ENCODE measurements around the gene MBD5.

MBD5 gene

DNA sequence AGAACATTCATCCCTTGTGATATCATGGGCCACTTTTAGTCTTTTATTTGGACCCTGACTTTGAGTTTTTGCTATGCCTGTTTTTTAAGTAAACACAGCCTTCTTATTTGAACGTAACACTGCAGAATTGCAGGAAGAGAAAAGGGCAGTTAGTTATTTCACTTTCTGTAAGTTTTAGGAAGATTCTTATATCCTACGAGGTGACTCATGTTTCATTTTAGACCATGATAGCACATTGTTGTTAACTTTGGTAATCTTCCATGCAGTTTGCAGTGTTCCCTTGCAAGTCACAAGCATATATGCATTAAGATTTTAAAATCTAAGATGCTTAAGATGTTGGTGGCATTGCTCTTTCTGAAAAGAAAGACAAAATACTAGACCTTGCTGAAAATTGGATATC lies 495.1 kb downstream of the MBD5 start:
- DNase-seq (ENCODE audit: insufficient read length, low spot score) (no peak), FAIRE-seq (no peak)
- no peak for TF ChIP-seq POLR2A (IDR thresholded peaks at IDR 0.05; ENCODE audit: low read depth, low read length)

- FAIRE-seq, result no peak
- no peak for TF ChIP-seq POLR2A (IDR thresholded peaks at IDR 0.05; ENCODE audit: low read depth, low read length)
- no peak for DNase-seq (ENCODE audit: insufficient read length, low spot score)
Observed at GRCh38 chr2:148517296-148517695, 496.4 kb downstream of the MBD5 start.

DNA sequence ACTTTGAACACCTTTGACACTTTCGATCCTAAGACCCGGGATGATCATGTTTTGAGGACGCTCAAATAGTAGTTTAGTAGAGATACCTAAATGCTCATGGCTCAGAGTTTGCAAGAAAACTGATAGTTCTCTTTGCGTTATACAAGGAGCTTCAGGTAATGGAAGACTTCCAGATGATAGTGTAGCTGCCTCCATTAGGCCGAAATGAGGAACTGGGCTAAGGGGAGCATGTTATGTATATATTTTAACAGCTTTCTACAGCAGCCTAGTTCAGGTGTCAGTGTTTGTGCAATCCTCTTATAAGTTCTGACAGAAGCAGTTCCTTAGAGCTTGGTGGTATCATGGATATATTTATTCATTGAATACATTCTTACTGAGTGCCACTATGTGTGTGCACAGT lies 496.9 kb downstream of the MBD5 start:
- DNase-seq (ENCODE audit: insufficient read length, low spot score), result no peak
- no peak for FAIRE-seq

GRCh38 chr2:148519013-148519412 lies 498.1 kb downstream of the MBD5 start:
- FAIRE-seq, result no peak
- TF ChIP-seq POLR2A (IDR thresholded peaks at IDR 0.05; ENCODE audit: low read depth, low read length), result no peak
- DNase-seq (ENCODE audit: insufficient read length, low spot score), result no peak

More for the DNA sequence above, 496.9 kb downstream of the MBD5 start:
- no peak for TF ChIP-seq POLR2A (IDR thresholded peaks at IDR 0.05; ENCODE audit: low read depth, low read length)

DNA sequence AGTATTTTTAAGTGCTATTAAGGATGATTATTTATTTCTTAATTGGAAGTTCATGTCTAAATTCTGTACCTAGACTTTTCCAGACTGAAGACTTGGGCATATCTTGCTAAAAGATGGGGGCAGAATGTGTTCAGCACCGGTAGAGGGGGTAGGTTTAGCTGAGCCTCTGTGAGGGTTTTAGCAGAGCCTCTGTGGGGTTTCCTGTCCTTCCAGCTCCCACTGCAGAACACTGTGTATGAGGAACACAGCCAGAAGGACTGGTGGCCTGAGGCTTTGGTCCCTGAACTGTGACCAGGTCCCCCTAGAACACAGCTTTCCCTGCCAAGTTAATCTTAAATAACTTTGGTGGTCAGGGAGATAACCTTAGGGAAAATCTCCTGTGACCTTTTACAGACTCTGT lies 500.3 kb downstream of the MBD5 start:
- DNase-seq (ENCODE audit: insufficient read length, low spot score) (no peak), FAIRE-seq (no peak)
- TF ChIP-seq POLR2A (IDR thresholded peaks at IDR 0.05; ENCODE audit: low read depth, low read length), result no peak

DNA sequence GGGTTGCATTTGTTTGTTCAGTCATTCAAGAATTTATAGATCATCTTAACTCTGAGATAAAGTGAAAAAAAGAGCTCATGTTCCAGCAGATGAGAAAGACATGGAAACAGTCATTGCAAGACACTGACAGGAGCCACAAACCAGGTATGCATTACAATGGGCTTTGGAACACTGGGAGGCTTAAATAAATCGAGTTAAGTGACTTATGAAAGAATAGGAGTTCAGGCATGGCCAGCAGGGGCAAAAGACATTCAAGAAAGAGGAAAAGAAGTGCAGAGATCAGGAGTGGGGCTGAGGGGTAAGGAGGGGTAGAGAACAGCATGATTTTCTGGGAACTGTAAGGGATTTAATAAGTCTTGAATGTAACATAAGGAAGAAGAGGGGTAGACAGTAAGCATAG lies 502.4 kb downstream of the MBD5 start:
- TF ChIP-seq POLR2A (IDR thresholded peaks at IDR 0.05; ENCODE audit: low read depth, low read length), result no peak
- DNase-seq (ENCODE audit: insufficient read length, low spot score), result no peak
- no peak for FAIRE-seq

DNA sequence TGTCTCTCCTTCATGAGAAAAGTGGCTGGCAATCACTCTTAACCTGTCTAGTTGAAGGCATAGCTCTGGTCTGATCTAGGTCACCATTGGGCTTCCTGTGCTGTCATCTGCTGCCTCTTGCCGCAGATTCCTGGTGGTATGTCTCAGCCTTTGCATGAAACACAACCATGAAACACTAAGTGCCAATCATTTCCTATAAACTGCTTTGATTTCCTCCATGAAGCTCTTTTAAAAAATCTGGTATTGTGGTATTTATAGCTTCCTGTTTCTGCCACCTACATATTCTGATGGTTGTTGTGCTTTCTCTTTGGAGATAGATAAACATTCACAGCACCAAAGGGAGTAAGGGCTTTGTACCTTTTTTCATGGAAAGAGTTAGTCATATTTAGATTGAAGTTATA lies 503.6 kb downstream of the MBD5 start:
- no peak for DNase-seq (ENCODE audit: insufficient read length, low spot score)
- FAIRE-seq, result no peak
- TF ChIP-seq POLR2A (IDR thresholded peaks at IDR 0.05; ENCODE audit: low read depth, low read length), result no peak

GRCh38 chr2:148525130-148525529 lies 504.2 kb downstream of the MBD5 start:
- FAIRE-seq, result no peak
- DNase-seq (ENCODE audit: insufficient read length, low spot score), result no peak
- no peak for TF ChIP-seq POLR2A (IDR thresholded peaks at IDR 0.05; ENCODE audit: low read depth, low read length)

DNA sequence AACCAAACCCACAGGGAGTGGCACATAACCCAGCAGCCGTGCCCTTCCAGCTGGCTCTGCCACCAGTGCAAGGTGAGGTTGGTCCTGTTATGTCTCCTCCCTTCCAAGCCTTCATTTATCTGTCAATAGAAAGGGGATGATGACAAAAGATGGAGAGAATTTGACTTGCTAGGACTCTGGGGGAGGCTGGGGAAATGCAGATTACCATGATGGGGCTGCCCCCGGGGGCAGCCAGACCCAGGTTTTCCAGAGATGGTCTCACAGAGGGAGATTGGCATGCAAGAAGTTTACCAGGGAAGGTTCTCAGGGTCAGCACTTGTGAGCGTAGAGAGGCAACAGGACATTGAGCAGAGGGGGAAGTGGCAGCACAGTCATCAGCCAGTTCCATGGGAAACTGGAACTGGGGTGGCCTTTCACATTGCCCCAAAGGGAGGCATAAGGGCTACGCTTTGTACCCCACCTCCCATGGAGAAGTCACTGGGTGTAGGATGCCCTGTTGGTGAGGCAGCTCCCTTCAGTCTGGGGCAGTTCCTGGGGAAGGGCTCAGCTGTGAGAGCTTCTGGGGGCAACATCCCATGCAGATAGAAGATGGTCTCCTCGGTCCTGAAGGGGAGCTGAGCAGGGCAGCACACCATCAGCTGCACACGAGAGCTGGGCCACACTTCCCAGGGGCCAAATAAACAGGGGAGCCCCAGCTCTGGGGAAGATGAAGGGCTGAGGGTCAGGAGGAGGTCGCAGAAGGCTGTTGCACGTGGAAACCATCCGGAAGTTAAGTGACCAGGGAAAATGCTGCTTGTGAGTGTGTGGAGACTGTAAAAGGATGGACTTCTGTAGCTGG lies 505.8 kb downstream of the MBD5 start:
- DNase-seq (ENCODE audit: insufficient read length, low spot score) (no peak), FAIRE-seq (no peak)
- no peak for TF ChIP-seq POLR2A (IDR thresholded peaks at IDR 0.05; ENCODE audit: low read depth, low read length)

- FAIRE-seq (no peak), DNase-seq (ENCODE audit: insufficient read length, low spot score) (no peak)
- no peak for TF ChIP-seq POLR2A (IDR thresholded peaks at IDR 0.05; ENCODE audit: low read depth, low read length)
Observed at GRCh38 chr2:148527488-148528340, 506.8 kb downstream of the MBD5 start.

GRCh38 chr2:148528356-148529064 lies 507.6 kb downstream of the MBD5 start:
- TF ChIP-seq POLR2A (IDR thresholded peaks at IDR 0.05; ENCODE audit: low read depth, low read length), result no peak
- DNase-seq (ENCODE audit: insufficient read length, low spot score) (no peak), FAIRE-seq (no peak)

GRCh38 chr2:148529745-148530144 lies 508.9 kb downstream of the MBD5 start:
- DNase-seq (ENCODE audit: insufficient read length, low spot score), result no peak
- no peak for TF ChIP-seq POLR2A (IDR thresholded peaks at IDR 0.05; ENCODE audit: low read depth, low read length)
- FAIRE-seq, result no peak

DNA sequence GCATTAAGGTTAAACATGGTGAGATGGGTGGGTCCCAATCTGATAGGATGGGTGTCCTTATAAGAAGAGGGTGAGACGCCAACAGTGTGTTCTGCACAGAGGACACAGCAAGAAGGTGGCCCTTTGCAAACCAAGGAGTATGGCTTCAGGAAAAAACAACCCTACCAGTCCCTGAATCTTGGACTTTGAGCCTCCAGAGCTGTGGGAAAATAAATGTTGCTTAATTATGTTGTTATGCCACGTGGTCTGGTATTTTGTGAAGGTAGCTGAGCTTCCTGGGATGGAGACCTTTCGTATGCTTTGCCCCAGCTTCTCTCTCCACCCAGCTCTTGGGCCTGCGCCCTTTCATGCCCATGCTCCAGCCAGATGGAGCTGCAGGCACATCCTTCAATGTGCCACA lies 509.5 kb downstream of the MBD5 start:
- FAIRE-seq (no peak), DNase-seq (ENCODE audit: insufficient read length, low spot score) (no peak)
- no peak for TF ChIP-seq POLR2A (IDR thresholded peaks at IDR 0.05; ENCODE audit: low read depth, low read length)

GRCh38 chr2:148531235-148531634 lies 510.3 kb downstream of the MBD5 start:
- FAIRE-seq, result no peak
- TF ChIP-seq POLR2A (IDR thresholded peaks at IDR 0.05; ENCODE audit: low read depth, low read length), result no peak

More at GRCh38 chr2:148531235-148531634, 510.3 kb downstream of the MBD5 start:
- no peak for DNase-seq (ENCODE audit: insufficient read length, low spot score)

Measured in H54 (cell line).